Tibial nerve (tissue), 4 donors: ENCODE results near the gene CD7.

ENCODE experiments used
- CTCF ChIP-seq, 5 experiments: fragments of 200-600 bp in 3 of 5; fragments of 450-650 bp in 2 of 5; sonication (generic) in 3 of 5; IDR thresholded peaks; one replicate each; pipeline ENCODE4 v1.5.1; 2016 to 2019; ENCODE audit warnings: antibody characterized with exemption in 5 of 5, mild to moderate bottlenecking in 3 of 5, moderate library complexity in 2 of 5
- EP300 ChIP-seq, 2 donors: sonication (generic); formaldehyde crosslinking; IDR thresholded peaks; one replicate each; pipeline ENCODE4 v1.6.1; 2017; ENCODE audit warnings: antibody characterized with exemption in 2 of 2, mild to moderate bottlenecking in 1 of 2

GRCh38 chr17:82357394-82357793, 40.0 kb upstream of the CD7 start:
- TF ChIP-seq EP300 (IDR thresholded peaks at IDR 0.05) (no peak), CTCF (IDR thresholded peaks at IDR 0.05) (no peak)
